HPDE6-E6E7 (cell line): ENCODE results near the gene NHLRC3.
"Not testable (repeated sequence)": the region's sequence is repeated elsewhere in the genome, so short reads cannot be mapped to it uniquely, and the experiment has no call there.

Source experiments
- DNase-seq: peaks from one replicate; pipeline ENCODE4 v3.0.0; 2011; ENCODE audit warnings: missing footprints; ENCODE audit errors: extremely low spot score

NHLRC3 gene

DNA sequence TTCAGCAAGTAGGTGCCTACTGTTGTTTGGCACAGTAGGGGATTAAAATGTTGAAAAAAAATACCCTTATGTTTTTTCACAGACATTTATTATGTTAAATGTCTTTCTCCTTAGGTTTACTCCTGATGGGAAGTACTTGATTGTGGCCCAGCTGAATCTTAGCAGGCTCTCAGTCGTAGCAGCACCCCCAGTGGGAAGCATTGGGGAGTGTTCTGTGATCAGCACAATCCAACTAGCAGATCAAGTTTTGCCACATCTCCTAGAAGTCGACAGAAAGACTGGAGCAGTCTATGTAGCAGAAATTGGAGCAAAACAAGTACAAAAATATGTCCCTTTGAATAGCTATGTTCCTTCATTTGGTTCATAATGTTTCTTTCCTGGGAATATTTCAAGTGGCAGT is 9.3 kb downstream of the NHLRC3 start:
- no peak for DNase-seq

- DNase-seq = no peak
These were observed 10.6 kb downstream of the NHLRC3 start for GRCh38 chr13:39048806-39049205.

DNA sequence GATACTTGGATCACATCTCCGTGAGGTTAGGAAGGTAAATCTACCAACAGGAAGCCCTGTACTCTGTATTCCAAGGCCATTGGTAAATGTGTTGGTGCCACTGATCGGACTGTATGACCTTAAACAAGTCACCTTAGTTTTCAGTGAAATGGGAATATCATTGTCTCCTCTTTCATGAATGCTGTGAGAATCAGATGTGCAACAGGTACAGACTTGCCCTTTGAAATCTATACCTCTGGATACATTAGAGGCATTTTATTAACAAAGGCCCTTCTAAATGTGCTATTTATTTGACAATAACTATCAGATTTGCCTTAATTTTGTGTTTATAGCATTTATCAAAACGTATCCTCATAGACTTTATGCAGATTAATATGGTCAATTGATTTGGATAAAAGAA is 11.0 kb downstream of the NHLRC3 start:
- no peak for DNase-seq

DNA sequence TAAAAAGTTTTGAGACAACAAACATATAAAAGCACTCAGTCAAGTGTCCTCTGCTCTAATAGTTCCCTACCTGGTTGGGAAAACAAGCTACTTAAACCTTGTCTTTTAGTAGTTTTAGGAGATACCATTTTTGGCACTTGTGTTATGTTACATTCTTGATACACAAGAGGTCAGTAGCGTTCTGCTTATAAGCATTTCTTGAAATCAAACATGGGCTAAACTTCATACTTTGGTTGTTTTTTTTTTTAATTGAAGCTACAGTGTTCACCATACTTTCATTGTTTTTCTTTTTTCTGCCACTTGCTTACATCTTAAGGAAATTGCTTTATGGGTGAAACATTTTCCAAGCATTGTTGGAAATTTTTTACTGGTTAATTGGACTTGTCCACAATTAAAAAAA is 12.9 kb downstream of the NHLRC3 start:
- DNase-seq = no peak

DNA sequence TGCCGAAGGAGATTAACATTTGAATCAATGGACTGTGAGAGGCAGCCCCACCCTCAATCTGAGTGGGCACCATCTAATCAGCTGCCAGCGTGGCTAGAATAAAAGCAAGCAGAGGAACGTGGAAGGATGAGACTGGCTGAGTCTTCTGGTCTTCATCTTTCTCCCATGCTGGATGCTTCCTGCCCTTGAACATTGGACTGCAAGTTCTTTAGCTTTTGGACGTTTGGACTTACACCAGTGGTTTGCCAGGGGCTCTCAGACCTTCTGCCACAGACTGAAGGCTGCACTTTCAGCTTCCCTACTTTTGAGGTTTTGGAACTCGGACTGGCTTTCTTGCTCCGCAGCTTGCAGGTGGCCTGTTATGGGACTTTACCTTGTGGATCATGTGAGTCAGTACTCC is 14.7 kb downstream of the NHLRC3 start:
- DNase-seq = no peak

DNA sequence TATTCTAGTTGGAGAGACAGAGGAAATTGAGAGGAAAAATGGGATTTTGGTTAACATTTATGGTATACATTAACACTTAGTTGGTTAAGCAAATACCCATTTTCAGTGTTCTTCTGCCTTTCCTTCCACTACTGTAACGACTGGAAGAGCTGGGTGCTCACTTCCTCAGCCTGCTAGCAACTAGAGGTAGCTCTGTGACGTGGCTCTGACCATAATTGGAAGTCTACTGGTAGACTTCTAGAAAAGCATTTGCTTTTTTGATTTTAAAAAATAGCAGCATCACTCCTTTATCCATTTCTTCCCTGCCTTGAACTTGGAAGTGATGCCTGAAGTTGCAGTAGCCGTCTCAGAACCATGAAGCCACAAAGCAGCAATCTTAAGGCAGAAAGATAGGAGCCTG is 15.9 kb downstream of the NHLRC3 start:
- no peak for DNase-seq

DNA sequence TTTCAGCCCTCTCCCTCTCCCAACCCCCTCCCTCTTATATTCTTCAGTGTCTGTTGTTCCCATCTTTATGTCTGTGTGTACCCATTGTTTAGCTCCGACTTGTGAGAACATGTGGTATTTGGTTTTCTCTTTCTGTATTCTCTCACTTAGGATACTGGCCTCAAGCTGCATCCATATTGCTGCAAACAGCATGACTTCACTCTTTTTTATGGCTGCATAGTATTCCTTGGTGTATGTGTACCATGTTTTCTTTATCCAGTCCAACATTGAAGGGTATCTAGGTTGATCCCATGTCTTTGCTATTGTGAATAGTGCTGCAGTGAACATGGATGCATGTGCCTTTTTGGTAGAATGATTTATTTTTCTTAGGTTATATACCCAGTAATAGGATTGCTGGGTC is 17.8 kb downstream of the NHLRC3 start:
- DNase-seq = no peak

DNA sequence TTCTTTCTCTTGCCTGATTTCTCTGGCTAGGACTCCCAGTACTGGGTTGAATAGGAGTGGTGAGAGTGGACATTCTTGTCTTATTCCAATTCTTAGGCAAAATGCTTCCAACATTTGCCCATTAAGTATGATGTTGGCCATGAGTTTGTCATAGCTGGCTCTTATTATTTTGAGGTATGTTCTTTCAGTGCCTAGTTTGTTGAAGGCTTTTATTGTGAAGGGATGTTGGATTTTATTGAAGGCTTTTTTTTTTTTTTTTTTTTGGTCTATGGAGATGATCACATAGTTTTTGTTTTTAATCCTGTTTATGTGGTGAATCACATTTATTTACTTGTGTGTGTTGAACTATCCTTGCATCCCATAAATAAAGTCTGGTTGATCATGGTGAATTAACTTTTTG is 19.8 kb downstream of the NHLRC3 start:
- no peak for DNase-seq

- DNase-seq = no peak
These were observed 23.7 kb downstream of the NHLRC3 start for GRCh38 chr13:39062004-39062403.

GRCh38 chr13:39072842-39073241 is 34.6 kb downstream of the NHLRC3 start:
- no peak for DNase-seq

DNA sequence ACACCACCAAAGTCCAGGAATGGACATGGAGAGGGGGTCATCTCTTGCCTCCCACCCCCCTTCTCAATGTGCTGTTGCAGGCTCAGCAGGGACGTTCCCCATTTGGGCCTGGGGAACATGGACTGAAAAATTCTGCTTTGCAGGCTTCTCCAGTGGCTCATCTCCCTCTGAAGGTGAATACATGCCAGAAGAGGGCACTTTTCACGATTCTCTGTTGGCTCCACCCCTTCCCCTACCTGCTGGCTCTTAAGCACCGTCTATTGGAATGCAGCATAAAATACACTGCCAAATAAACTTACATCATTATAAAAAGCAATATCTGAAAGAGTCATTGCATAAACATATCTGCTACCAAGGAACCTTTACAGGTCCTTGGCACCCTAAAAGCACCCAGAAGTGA is 35.7 kb downstream of the NHLRC3 start:
- no peak for DNase-seq

DNA sequence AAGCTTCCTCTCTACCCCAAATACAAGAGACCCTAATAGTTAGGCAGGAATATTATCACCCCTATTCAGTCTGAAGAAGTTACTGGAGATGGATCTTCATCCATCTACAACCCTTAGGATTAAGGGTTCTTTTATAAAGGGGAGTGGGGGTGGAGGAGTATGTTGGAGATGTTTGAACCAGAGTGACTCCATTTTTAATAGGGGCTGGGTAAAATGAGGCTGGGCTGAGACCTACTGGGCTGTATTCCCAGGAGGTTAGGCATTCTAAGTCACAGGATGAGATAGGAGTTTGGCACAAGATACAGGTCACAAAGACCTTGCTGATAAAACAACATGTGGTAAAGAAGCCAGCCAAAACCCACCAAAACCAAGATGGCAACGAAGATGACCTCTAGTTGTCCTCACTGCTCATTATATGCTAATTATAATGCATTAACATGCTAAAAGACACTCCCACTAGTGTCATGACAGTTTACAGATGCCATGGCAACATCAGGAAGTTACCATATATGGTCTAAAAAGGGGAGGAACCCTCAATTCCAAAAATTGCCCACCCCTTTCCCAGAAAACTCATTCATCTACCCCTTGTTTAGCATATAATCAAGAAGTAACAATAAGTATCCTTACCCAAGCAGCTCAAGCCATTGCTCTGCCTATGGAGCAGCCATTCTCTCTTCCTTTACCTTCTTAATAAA is 48.1 kb downstream of the NHLRC3 start:
- DNase-seq = not testable (repeated sequence)

DNA sequence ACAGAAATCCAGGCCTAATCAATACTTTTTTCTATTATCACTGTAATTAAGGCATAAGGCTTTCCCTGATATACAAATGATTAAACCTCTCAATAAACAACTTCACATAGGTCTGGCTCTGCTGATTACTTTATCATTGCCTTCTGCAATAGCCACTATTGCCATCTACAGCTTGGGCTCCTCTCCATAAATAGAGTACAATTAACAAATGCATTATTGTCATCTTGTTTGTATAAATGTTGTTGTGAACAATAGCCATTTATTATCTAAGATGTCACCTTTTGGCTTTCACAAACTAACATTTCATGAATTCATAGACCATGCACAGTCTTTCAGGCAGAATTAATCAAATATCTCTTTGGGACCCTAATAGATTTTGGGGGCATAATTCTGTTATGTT is 53.3 kb downstream of the NHLRC3 start:
- no peak for DNase-seq

- no peak for DNase-seq
These were observed 57.2 kb downstream of the NHLRC3 start for GRCh38 chr13:39095500-39095899.

DNA sequence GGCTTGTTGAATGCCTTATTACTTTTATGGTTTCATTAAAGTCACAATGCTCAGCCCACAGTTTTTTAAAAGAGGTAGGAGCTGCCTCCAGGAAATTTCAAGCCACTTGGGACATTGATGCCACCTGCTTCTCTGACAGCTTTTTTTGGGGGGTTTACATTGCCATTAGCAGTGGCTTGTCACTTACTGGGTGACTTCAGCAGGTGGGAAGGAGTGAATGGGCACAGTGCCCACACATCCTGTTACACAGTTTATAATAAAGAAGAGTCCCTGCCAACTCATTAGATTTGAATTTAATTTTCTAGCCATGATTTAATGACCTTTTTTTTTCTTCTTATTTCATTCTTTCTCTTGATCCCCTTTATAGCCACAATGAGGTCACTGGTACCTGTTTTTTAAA is 61.0 kb downstream of the NHLRC3 start:
- DNase-seq = no peak
